NCI-H69 (cell line): ENCODE data around the gene OR10H5.
"Not testable (repeated sequence)": the region's sequence is repeated elsewhere in the genome, so short reads cannot be mapped to it uniquely, and the experiment has no call there.

ENCODE experiments used
- DNase-seq: peaks from one replicate; lab custom pipeline; 2025; lab: John Stamatoyannopoulos, UW

The OR10H5 gene, protein sequence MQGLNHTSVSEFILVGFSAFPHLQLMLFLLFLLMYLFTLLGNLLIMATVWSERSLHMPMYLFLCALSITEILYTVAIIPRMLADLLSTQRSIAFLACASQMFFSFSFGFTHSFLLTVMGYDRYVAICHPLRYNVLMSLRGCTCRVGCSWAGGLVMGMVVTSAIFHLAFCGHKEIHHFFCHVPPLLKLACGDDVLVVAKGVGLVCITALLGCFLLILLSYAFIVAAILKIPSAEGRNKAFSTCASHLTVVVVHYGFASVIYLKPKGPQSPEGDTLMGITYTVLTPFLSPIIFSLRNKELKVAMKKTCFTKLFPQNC

GRCh38 chr19:15787611-15788155, at the start of gene OR10H5:
OR10H5 (plus strand) TSS chr19:15787661; CDS start chr19:15794049, 6,388 bp downstream.
- no peak for DNase-seq

- no peak for DNase-seq
These were observed 49.7 kb upstream of the OR10H5 start, which contains the start of gene OR10H3 for GRCh38 chr19:15737722-15738121. OR10H3 (plus strand) TSS chr19:15737985; CDS start chr19:15741393, 3,408 bp downstream.

GRCh38 chr19:15740785-15741184, 46.7 kb upstream of the OR10H5 start:
- no peak for DNase-seq

GRCh38 chr19:15748239-15748638, 39.2 kb upstream of the OR10H5 start:
- no peak for DNase-seq

DNA sequence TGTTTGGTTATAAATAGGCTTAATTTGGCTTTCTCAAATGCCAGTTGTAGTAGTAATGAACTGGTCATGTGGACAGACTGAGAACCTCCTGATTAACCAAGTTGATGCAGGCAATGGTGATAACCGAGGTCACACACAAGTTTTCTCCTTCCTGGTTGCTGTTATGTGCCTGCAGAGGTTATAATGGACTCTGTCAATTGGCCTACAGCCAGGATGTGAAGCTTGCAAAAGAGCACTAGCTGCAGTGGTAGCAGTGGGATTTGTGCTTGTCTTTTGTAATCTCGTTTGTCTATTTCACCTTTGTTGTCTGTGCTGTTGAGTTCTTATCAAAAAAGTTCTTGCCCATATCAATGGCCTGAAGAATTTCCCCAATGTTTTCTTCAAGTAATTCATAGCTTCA, 29.1 kb upstream of the OR10H5 start:
- DNase-seq: no peak

GRCh38 chr19:15759962-15760565, 27.4 kb upstream of the OR10H5 start:
- no peak for DNase-seq

DNA sequence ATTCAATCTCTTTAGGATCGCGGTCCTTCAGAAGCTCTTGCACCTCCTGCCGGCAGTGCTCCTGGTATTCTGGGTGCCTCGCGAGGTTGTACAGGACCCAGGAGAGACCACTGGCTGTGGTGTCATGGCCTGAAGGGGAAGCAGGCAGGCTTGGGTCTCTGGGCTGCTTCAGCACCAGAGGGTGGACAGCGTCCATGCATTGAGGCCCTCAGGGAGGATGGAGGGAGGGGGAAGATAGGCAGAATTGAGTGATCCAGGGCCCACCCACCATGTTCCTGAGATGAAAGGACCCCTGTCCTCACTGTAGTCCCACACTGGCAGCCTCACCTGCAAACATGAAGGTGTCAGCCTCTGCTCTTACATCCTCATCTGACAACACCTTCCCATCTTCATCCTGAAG, 17.9 kb upstream of the OR10H5 start:
- DNase-seq: no peak

DNA sequence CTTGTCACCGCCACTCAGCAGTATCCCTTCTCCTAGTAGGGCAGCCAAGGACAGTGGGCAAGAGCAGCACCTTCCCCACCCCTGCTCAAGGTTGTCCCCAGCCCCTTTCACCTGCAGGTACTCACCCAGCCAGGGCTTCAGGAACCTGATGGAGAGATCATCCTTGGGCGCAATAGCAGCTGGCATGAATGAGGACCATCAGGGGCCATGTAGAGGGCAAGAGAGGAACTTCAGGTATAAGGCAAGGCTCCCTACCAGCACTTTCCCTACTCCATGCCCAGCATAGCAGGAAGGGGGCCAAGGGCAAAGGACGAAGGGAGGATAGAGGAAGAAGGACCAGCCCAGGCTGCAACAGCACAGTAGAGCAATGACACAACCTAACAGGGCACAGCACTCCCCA, 13.3 kb upstream of the OR10H5 start:
- DNase-seq: not testable (repeated sequence)

DNA sequence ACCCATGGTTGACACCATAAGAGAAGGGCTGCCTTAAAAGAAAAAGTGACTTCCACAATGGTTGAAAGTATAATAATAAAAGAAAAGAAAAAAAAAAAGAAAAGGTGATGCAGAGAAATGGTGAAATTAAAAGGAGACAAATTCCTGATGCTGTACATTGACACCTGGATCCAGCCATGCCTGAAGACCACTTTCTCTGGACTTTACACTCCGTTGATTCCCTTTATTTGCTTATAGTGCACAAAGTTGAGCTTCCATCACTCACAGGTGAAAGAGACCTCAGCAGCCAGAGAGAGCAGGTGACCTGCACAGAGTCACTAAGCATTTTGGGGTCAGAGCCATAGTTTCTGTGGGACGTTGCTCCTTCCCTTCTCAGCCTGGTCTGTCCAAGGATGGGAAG, 12.2 kb upstream of the OR10H5 start:
- no peak for DNase-seq

DNA sequence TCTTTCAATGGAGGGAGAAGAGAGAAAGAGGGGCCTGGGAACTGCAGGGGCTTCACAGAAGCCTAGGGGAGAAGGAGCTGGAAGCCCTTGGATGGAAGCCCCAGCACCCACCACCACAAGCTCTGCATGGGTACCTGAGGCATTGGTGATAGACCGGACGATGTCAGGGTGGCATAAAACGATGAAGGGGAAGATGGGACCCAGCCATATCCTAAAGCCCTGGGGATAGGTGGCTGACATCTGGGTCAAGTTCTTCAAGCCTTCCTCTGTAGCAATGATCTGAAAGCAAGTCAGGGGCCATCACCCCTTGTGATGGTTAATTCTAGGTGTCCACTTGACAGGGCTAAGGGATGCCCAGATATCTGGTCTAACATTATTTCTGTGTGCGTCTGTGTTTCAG, 11.2 kb upstream of the OR10H5 start:
- no peak for DNase-seq

DNA sequence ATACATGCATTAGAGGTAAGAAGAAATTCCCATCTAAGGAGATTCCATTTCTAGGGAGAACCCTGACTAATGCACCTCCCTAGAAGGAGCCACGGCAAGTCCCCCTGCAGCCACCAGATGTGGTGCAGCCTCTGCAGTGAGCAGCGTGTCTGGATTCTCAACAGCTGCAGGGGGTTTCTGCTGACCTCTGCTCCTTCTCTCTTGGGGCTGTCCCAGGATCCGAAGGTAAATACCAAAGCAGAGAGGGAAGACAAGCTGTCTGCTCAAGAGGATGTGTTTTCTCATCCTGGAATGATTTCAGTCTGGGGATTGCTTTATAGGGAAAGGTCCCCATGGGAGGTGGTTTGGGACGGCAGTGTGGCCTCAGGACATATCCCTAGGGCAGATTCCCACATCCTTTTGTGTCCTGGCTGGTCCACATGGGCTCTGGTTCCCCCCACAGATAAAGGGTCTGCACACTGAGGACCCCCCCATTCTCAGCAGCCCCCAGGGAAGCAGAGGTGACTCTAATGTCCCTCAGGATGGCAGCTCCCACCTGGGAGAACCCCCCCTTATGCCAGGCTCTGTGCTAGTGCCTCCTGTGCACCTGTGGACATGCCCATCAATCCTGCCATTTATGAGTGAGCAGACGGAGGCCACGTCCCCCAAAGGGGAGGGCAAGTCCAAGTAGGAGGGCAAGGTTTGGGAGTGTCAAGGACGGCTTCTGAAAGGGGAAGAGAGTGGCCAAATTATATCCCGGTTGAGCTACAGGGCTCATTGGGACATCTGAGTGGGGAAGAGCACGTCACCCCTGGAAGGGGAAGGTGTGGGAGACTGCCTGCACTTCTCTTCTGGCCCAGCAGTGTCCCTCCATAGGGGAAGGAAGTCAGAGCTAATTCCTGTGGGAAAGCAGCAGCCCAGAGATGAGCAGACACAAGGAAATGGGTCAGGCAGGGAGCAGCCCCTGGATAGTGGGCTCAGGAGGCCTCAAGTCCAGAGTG, 10.2 kb upstream of the OR10H5 start:
- DNase-seq: no peak

GRCh38 chr19:15779756-15780476, 7.5 kb upstream of the OR10H5 start:
- DNase-seq: no peak

- DNase-seq: no peak
These were observed 6.6 kb upstream of the OR10H5 start for GRCh38 chr19:15780610-15781418.

- no peak for DNase-seq
These were observed 5.8 kb upstream of the OR10H5 start for GRCh38 chr19:15781661-15782060.

GRCh38 chr19:15782211-15782610, 5.2 kb upstream of the OR10H5 start:
- DNase-seq: no peak

DNA sequence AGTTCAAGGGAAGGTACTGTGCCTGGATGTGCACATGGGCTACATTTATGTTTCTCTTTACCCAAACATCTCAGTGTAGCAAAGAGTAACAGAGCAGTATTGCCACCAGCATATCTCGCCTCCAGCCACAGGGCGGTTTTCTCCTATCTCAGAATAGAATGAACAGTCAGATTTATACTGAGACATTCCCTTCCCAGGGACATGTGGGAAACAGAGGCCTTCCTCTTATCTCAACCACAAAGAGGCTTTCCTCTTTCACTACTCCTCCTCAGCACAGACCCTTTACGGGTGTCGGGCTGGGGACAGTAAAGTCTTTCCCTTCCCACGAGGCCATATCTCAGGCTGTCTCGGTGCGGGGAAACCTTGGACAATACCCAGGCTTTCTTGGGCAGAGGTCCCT, 4.6 kb upstream of the OR10H5 start:
- DNase-seq: not testable (repeated sequence)

DNA sequence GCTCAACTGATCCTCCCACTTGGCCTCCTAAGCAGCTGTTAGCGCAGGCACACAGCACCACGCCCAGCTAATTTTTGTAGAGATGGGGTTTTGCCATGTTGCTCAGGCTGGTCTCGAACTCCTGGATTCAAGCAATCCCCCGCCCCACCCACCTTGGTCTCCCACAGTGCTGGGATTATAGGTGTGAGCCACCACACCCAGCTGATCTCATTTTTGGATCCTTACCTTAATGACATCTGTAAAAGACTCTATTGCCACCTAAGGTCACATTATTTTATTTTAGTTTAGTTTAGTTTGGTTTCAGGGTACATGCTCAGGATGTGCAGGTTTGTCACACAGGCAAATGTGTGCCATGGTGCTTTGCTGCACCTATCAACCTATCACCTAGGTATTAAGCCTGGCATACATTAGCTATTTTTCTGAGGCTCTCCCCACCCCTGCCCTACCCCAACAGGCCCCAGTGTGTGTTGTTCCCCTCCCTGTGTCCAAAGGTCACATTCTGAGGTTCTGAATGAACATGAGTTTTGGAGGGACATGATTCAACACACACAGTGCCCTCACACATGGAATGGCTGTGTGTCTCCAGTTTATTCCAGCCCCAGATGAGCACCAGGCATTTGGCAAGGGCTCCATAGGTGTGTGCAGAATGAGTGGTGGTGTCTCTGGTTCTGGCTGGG, 1.3 kb downstream of the OR10H5 start:
- DNase-seq: no peak

GRCh38 chr19:15790096-15790495, 2.6 kb downstream of the OR10H5 start:
- DNase-seq: no peak

DNA sequence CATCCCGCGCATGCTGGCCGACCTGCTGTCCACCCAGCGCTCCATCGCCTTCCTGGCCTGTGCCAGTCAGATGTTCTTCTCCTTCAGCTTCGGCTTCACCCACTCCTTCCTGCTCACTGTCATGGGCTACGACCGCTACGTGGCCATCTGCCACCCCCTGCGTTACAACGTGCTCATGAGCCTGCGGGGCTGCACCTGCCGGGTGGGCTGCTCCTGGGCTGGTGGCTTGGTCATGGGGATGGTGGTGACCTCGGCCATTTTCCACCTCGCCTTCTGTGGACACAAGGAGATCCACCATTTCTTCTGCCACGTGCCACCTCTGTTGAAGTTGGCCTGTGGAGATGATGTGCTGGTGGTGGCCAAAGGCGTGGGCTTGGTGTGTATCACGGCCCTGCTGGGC, 6.8 kb downstream of the OR10H5 start:
- DNase-seq: not testable (repeated sequence)

- DNase-seq: peak; percentile 3
These were observed 22.9 kb downstream of the OR10H5 start for GRCh38 chr19:15810335-15810734.
